SW 1271 (cell line): ENCODE data around the gene FKBP15.

Experiments used
- DNase-seq, 2 experiments: peaks; one replicate each; lab custom pipeline; 2025; lab: John Stamatoyannopoulos, UW

FKBP15 gene

GRCh38 chr9:113228130-113228665 is 7.1 kb upstream of the FKBP15 start:
- no peak for DNase-seq

- DNase-seq, result no peak
These were observed 6.4 kb upstream of the FKBP15 start for GRCh38 chr9:113227436-113227835.

- DNase-seq, result no peak
These were observed 2.9 kb upstream of the FKBP15 start for GRCh38 chr9:113223963-113224362.

- DNase-seq, result no peak
These were observed 1.4 kb upstream of the FKBP15 start for GRCh38 chr9:113222482-113222841.

- peak in 1 of 2 experiments; percentile 39 for DNase-seq
These were observed 864 bp upstream of the FKBP15 start for GRCh38 chr9:113221800-113222481.

- DNase-seq, result no peak
These were observed 542 bp downstream of the FKBP15 start for GRCh38 chr9:113220467-113221002.

GRCh38 chr9:113219969-113220368 is 1.1 kb downstream of the FKBP15 start:
- no peak for DNase-seq

GRCh38 chr9:113219186-113219936 is 1.7 kb downstream of the FKBP15 start:
- DNase-seq, result no peak

- no peak for DNase-seq
These were observed 4.7 kb downstream of the FKBP15 start for GRCh38 chr9:113216406-113216805.

GRCh38 chr9:113215132-113215531 is 5.9 kb downstream of the FKBP15 start:
- DNase-seq, result no peak

GRCh38 chr9:113210815-113211214 is 10.3 kb downstream of the FKBP15 start:
- no peak for DNase-seq

GRCh38 chr9:113205861-113206260 is 15.2 kb downstream of the FKBP15 start:
- DNase-seq, result no peak

GRCh38 chr9:113205432-113205831 is 15.6 kb downstream of the FKBP15 start:
- DNase-seq, result no peak

GRCh38 chr9:113199683-113200329 is 21.3 kb downstream of the FKBP15 start:
- no peak for DNase-seq

GRCh38 chr9:113192455-113192854 is 28.6 kb downstream of the FKBP15 start:
- DNase-seq, result no peak

GRCh38 chr9:113187929-113188595 is 33.0 kb downstream of the FKBP15 start:
- peak; percentile 79 to 93 for DNase-seq

GRCh38 chr9:113186137-113186755 is 34.8 kb downstream of the FKBP15 start:
- DNase-seq, result no peak

GRCh38 chr9:113185271-113185670 is 35.8 kb downstream of the FKBP15 start:
- no peak for DNase-seq

- no peak for DNase-seq
These were observed 36.5 kb downstream of the FKBP15 start for GRCh38 chr9:113184539-113184938.

- DNase-seq, result no peak
These were observed 37.1 kb downstream of the FKBP15 start for GRCh38 chr9:113183956-113184488.

GRCh38 chr9:113181165-113181564 is 39.9 kb downstream of the FKBP15 start:
- DNase-seq, result no peak
